Left lung (tissue), 10 donors: Measurements from ENCODE around the gene RNF144A. TPM values are rescaled to one million over a fixed set of nuclear protein-coding genes. Genes with fewer than 3 reads are reported as not detected.

Source experiments
- ATAC-seq: fragments of 200-7000 bp; cut with Tn5 transposase; one replicate; pipeline ENCODE4 v1.9.1; 2020; ENCODE audit warnings: moderate library complexity
- DNase-seq, 4 donors: peaks; one replicate each; pipeline ENCODE4 v3.0.0-alpha.2; 2013 to 2020
- H3K27ac ChIP-seq, 2 donors: fragments of 200-600 bp; sonication (generic) in 1 of 2; one replicate each; pipeline versions ENCODE4 v1.5.0 to v1.8.0; 2020 to 2021
- H3K27me3 ChIP-seq, 2 donors: fragments of 200-600 bp; sonication (generic) in 1 of 2; one replicate each; pipeline versions ENCODE4 v1.5.0 to v1.8.0; 2020 to 2021
- H3K36me3 ChIP-seq, 2 donors: fragments of 200-600 bp; sonication (generic) in 1 of 2; one replicate each; pipeline versions ENCODE4 v1.5.0 to v1.8.0; 2020 to 2021
- H3K4me1 ChIP-seq, 2 donors: fragments of 200-600 bp; one replicate each; pipeline ENCODE4 v1.8.0; 2021
- H3K4me3 ChIP-seq, 2 donors: fragments of 200-600 bp; sonication (generic) in 1 of 2; one replicate each; pipeline versions ENCODE4 v1.5.0 to v1.8.0; 2020 to 2021; ENCODE audit warnings: mild to moderate bottlenecking in 1 of 2
- H3K9me3 ChIP-seq, 2 donors: fragments of 200-600 bp; sonication (generic) in 1 of 2; one replicate each; pipeline versions ENCODE4 v1.5.0 to v1.8.0; 2020 to 2021
- CTCF ChIP-seq, 2 donors: fragments of 200-600 bp; sonication (generic) in 1 of 2; IDR thresholded peaks; one replicate each; pipeline versions ENCODE4 v1.5.0 to v1.8.0; 2021; ENCODE audit warnings: antibody characterized with exemption in 2 of 2
- intact Hi-C, 2 donors: fragments of 100-400 bp; cut with DNase I; formaldehyde crosslinking; loops; one replicate each; pipeline versions ENCODE4 v1.11.2 to v1.14.2; 2022
- polyA plus RNA-seq, 6 donors: library from polyadenylated mRNA; unstranded; fragments of 120-200 nt; gene quantifications; one replicate each; pipeline ENCODE4 v1.2.1, GENCODE V29; 2013; ENCODE audit not compliant: insufficient read length in 6 of 6
- total RNA-seq, 2 donors: library from RNA; stranded (reverse); fragmentation: NEBNext Ultra II Directional; extraction: Animal tissue kit (Norgen Biotek cat#: 25700); gene quantifications; one replicate each; pipeline ENCODE4 v1.2.1, GENCODE V29; 2021
- donor health status: DM: no; HTN: yes; CAD: no.
- donor health status: DM: no; HTN: no; CAD: no.

RNF144A gene
- total and polyA plus RNA-seq, 8 donors, result 9.9 to 36.5 (median 30.7) TPM

GRCh38 chr2:6963727-6964126 lies 46.5 kb downstream of the RNF144A start:
- Histone ChIP-seq H3K27ac (no peak overlapping the region), H3K36me3 (no peaks in the 10 kb centered on the region), H3K27me3 (no peaks in the 10 kb centered on the region), H3K4me1 (peaks cover 0 to 14% of the 10 kb centered on the region in 2 donors), H3K4me3 (no peak overlapping the region), H3K9me3 (no peaks in the 10 kb centered on the region)
- ATAC-seq, result no peak
- intact Hi-C loops, result no loop called here
- TF ChIP-seq CTCF (IDR thresholded peaks at IDR 0.05), result no peak
- DNase-seq, result no peak

GRCh38 chr2:6965071-6965795 lies 48.0 kb downstream of the RNF144A start:
- Histone ChIP-seq H3K27ac (no peak overlapping the region), H3K4me3 (no peak overlapping the region), H3K9me3 (no peaks in the 10 kb centered on the region), H3K27me3 (no peaks in the 10 kb centered on the region), H3K36me3 (no peaks in the 10 kb centered on the region), H3K4me1 (peaks cover 0 to 12% of the 10 kb centered on the region in 2 donors)
- no peak for ATAC-seq
- DNase-seq, result no peak
- TF ChIP-seq CTCF (IDR thresholded peaks at IDR 0.05), result no peak
- intact Hi-C loops, result no loop called here

GRCh38 chr2:6966446-6966940 lies 49.3 kb downstream of the RNF144A start:
- Histone ChIP-seq H3K4me1 (no peaks in the 10 kb centered on the region), H3K9me3 (no peaks in the 10 kb centered on the region), H3K27ac (no peak overlapping the region), H3K27me3 (no peaks in the 10 kb centered on the region), H3K4me3 (no peak overlapping the region), H3K36me3 (no peaks in the 10 kb centered on the region)
- DNase-seq (peak in 1 of 4 donors; percentile 31), ATAC-seq (no peak)
- intact Hi-C loops, result no loop called here
- TF ChIP-seq CTCF (IDR thresholded peaks at IDR 0.05), result no peak

- no peaks in the 10 kb centered on the region for H3K36me3 ChIP-seq
- H3K27ac ChIP-seq, result no peak overlapping the region
- no peak for TF ChIP-seq CTCF (IDR thresholded peaks at IDR 0.05)
- no peak for DNase-seq
- H3K27me3 ChIP-seq, result no peaks in the 10 kb centered on the region
- H3K9me3 ChIP-seq, result no peaks in the 10 kb centered on the region
- no peak overlapping the region for H3K4me3 ChIP-seq
- no peaks in the 10 kb centered on the region for H3K4me1 ChIP-seq
- intact Hi-C loops, result no loop called here
- ATAC-seq, result no peak
Observed at GRCh38 chr2:6967301-6967700, 50.1 kb downstream of the RNF144A start.

- ATAC-seq (no peak), DNase-seq (peak in 1 of 4 donors; percentile 41)
- intact Hi-C loops, result no loop called here
Observed at GRCh38 chr2:6968319-6969100, 51.3 kb downstream of the RNF144A start.

More at GRCh38 chr2:6968319-6969100, 51.3 kb downstream of the RNF144A start:
- no peak for TF ChIP-seq CTCF (IDR thresholded peaks at IDR 0.05)
- H3K4me3 ChIP-seq, result no peak overlapping the region
- no peak overlapping the region for H3K27ac ChIP-seq
- H3K36me3 ChIP-seq, result no peaks in the 10 kb centered on the region
- no peaks in the 10 kb centered on the region for H3K4me1 ChIP-seq
- no peaks in the 10 kb centered on the region for H3K27me3 ChIP-seq
- H3K9me3 ChIP-seq, result no peaks in the 10 kb centered on the region
